HG03175 (cell line): Measurements from ENCODE around the gene SUMO4.

Experiments
- ATAC-seq: cut with Tn5 transposase; IDR thresholded peaks from one replicate; pipeline ENCODE4 v1.9.1; 2021; ENCODE audit warnings: mild to moderate bottlenecking, moderate library complexity; ENCODE audit not compliant: unreplicated experiment

SUMO4 gene

GRCh38 chr6:149389509-149390297 is 10.4 kb upstream of the SUMO4 start:
- no peak for ATAC-seq

- ATAC-seq: no peak
These were observed 8.0 kb upstream of the SUMO4 start for GRCh38 chr6:149392093-149392492.

- no peak for ATAC-seq
These were observed 7.5 kb upstream of the SUMO4 start for GRCh38 chr6:149392535-149392934.

- ATAC-seq: no peak
These were observed 6.9 kb upstream of the SUMO4 start for GRCh38 chr6:149393002-149393679.

- no peak for ATAC-seq
These were observed 4.9 kb upstream of the SUMO4 start for GRCh38 chr6:149395185-149395584.

GRCh38 chr6:149397384-149397783 is 2.7 kb upstream of the SUMO4 start:
- ATAC-seq: no peak

GRCh38 chr6:149403534-149403933 is 3.5 kb downstream of the SUMO4 start:
- no peak for ATAC-seq

- ATAC-seq: no peak
These were observed 6.0 kb downstream of the SUMO4 start for GRCh38 chr6:149405823-149406765.

GRCh38 chr6:149409617-149410016 is 9.6 kb downstream of the SUMO4 start:
- ATAC-seq: no peak

- no peak for ATAC-seq
These were observed 10.5 kb downstream of the SUMO4 start for GRCh38 chr6:149410557-149410956.

GRCh38 chr6:149414009-149414408 is 13.9 kb downstream of the SUMO4 start:
- ATAC-seq: no peak

GRCh38 chr6:149414821-149415220 is 14.8 kb downstream of the SUMO4 start:
- no peak for ATAC-seq

- no peak for ATAC-seq
These were observed 19.8 kb downstream of the SUMO4 start for GRCh38 chr6:149419696-149420404.

- ATAC-seq: no peak
These were observed 21.1 kb downstream of the SUMO4 start for GRCh38 chr6:149421132-149421531.

GRCh38 chr6:149422581-149422980 is 22.5 kb downstream of the SUMO4 start:
- no peak for ATAC-seq

- ATAC-seq: no peak
These were observed 23.9 kb downstream of the SUMO4 start for GRCh38 chr6:149423964-149424440.

- no peak for ATAC-seq
These were observed 25.2 kb downstream of the SUMO4 start for GRCh38 chr6:149425224-149425623.

GRCh38 chr6:149425754-149426153 is 25.7 kb downstream of the SUMO4 start:
- no peak for ATAC-seq

GRCh38 chr6:149428606-149429005 is 28.5 kb downstream of the SUMO4 start:
- ATAC-seq: no peak
